HG02943 (cell line): ENCODE data around the gene COX6B1.
"Not testable (repeated sequence)": the region's sequence is repeated elsewhere in the genome, so short reads cannot be mapped to it uniquely, and the experiment has no call there.

ENCODE experiments used
- ATAC-seq: cut with Tn5 transposase; IDR thresholded peaks from one replicate; pipeline ENCODE4 v1.9.1; 2021; ENCODE audit warnings: mild to moderate bottlenecking, low read depth, moderate library complexity; ENCODE audit not compliant: unreplicated experiment

The COX6B1 gene

DNA sequence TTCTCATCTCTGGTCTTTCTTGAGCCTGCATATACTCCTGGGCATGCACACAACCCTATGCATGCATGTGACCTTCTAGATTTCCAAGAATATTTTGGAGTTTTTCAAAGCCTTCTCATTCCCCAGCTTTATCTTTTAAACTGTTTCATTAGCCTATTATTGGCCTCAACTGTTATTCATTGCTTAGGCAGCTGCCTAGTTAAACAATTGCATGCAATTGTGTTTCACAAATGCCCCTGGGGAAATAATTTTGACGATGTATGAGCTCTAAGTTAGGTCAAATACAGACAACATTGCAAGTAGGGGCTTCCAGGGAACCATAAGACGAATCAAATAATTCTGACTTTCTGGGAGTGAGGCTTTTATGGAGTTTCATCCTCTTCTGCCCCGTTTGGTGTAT is 15.9 kb downstream of the COX6B1 start:
- no peak for ATAC-seq

DNA sequence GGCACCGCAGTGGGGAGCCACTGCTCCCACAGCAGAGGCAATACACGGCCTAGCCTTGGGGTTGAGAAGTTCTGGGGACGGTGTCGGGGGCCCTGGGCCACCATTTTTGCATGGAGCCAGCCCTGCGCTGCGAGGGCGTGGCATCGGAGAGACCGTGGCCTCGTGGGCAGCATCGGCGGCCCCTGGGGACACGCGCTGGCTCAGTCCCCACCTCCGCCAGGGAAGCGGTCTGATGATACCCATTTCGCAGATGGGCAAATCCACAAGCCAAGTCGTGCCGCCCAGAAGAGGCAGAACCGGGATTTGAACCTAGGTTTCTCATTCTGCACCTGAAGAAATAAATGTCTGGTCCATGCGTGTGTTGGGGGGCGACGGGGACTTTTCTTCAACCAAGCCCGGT is 17.0 kb downstream of the COX6B1 start:
- ATAC-seq: no peak

DNA sequence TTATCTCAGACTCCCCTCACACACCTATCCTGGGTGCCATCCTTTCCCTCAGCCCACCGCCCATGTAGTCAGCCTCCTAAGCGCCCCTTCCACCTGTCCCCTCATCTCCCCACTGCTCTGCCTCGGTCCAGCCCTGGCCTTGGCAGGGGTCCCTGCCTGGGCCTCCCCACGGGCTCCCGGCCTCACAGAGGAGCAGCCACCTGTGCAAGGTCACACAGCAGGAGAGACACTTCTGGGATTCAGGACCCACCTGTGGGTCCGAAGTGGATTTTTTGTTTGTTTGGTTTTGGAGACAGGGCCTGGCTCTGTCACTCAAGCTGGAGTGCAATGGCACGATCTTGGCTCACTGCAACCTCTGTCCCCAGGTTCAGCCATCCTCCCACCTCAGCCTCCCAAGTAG is 17.5 kb downstream of the COX6B1 start:
- ATAC-seq: no peak

DNA sequence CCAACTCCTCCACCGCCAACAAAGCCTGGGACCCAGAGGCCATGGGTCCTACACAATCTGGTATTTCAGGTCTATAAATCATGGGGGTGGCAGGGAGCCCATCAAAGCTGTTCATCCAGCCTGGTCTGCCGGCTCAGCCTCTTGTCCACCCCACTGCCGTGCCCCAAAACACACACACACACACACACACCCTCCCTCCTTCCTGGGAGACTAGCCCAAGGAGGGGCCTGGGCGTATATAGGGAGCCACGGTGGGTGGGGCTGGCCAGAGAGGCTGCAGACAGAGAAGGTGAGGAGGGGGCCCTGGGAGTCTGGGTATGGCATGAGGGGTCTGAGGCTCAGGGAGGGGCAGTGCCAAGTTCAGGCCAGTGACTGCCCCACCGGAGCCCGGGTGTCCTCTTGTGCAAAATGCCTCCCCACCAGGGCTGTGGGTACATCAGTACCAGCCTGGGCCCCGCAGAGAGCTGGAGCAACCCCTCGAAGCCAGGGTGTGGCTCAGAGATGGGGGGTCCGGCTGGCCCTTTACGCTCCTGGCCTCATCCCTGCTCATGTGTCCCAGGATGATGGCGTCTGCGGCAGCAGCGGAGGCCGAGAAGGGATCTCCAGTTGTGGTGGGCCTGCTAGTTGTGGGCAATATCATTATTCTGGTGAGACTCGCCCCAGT is 18.3 kb downstream of the COX6B1 start, which contains the start of gene UPK1A:
UPK1A (plus strand) TSS at position 267 of the 663 bp plus-strand sequence; CDS start at position 563, 296 bp downstream.
- no peak for ATAC-seq

DNA sequence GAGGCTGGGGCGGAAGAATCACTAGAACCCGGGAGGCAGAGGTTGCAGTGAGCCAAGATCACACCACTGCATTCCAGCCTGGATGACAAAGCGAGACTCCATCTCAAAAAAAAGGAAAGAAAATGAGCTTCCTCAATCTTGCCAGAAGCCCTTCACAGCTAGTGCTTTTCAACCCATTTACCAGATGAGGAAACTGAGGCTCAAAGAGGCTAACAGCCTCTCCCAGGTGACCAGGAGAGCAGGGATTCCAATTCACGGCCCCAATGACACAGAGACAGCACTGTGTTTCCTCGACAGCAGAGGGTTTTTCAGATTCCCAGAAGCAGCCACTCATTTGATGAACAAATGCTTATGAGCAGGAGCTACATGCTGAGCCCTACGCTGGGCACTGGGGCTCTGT is 21.4 kb downstream of the COX6B1 start:
- no peak for ATAC-seq

DNA sequence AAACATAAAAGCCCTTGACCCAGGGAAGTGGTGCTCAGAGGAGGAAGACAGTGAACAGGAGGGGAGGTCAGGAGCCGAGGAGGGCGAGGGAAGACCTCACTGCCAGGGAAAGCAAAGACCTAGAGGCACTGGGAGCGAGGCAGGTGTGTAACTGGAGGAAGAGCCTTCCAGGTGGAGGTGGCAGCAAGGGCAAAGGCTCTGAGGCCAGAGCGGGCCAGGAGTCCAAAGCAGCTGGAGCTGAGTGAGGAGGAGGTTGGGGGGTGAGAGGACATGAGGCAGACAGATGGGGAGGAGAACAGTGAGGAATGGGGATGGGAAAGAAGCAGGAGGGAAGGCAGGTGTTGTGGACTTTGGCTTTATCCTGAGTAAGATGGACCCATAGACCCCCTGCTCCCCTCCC is 21.9 kb downstream of the COX6B1 start:
- no peak for ATAC-seq

DNA sequence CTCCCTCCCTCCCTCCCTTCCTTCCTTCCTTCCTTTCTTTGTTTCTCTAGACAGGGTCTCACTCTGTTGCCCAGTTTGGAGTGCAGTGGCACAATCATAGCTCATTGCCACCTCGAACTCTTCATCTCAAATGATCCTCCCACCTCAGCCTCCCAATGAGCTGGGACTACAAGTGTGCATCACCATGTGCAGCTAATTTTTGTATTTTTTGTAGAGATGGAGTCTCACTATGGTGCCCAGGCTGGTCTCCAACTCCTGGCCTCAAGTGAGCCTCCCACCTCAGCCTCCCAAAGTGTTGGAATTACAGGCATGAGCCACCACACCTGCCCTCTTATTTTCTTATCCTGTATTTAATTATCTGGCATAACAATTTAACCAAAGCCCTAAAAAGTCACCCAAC is 22.6 kb downstream of the COX6B1 start:
- ATAC-seq: no peak

DNA sequence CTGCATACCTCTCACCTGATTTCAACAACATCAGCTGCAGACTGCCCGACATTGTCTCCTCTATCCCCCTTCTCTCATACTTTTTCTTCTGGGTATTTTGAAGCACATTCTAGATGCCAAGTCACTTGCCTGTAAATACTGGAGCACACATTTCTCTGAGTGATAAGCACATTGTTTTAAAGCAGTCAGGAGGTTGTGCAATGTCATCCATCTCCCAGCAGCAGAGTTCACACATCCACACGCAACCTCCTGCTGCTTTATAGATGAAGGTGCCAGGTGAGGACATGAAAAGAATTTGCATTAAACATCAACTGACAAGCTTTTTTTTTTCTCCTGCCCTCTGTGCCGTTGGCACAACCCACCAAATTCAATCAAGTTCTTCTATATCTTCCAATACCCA is 23.7 kb downstream of the COX6B1 start:
- no peak for ATAC-seq

DNA sequence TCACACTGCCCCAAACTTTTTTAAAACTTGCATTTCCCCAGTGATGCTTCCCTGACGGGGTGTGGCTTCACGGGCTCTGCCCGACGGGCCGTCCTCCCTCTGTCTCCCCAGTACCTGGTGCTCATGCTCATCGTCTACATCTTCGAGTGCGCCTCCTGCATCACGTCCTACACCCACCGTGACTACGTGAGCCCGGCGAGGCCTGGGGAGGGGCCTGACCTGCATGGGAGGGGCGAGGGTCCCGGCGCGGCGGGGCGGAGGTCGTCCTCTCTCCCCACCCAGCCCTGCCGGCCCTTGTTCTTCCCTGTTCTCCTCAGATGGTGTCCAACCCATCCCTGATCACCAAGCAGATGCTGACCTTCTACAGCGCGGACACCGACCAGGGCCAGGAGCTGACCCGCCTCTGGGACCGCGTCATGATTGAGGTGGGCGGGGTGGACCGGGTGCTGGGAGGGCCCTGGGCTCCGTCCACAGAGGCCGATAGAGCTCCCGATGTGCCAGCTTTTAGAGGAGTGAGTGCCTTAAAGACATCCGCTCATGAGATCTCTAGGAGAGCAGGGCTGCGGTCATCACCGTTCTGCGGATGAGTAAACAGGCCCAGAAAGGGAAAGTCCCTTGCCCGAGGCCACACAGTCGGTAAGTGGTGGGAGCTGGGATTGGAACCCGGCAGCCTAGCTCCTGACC is 25.1 kb downstream of the COX6B1 start:
- no peak for ATAC-seq

DNA sequence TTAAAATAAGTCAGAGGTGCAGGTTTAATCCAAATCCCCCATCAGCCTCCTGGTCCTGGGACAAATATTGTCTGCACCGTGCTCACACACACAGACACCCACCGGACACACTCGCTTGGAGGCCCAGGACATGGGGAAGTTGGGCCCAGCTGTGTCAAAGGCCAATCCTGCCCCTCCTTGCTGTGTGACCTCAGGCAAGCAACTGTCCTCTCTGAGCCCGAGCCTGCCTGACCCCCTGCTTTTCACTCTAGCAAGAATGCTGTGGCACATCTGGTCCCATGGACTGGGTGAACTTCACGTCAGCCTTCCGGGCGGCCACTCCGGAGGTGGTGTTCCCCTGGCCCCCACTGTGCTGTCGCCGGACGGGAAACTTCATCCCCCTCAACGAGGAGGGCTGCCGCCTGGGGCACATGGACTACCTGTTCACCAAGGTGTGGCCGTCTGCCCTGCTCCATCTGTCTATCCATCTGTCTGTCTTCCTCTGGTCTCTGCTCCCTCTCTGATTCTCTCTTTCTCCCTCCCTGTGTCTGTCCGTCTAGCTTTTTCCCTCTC is 27.5 kb downstream of the COX6B1 start:
- no peak for ATAC-seq

DNA sequence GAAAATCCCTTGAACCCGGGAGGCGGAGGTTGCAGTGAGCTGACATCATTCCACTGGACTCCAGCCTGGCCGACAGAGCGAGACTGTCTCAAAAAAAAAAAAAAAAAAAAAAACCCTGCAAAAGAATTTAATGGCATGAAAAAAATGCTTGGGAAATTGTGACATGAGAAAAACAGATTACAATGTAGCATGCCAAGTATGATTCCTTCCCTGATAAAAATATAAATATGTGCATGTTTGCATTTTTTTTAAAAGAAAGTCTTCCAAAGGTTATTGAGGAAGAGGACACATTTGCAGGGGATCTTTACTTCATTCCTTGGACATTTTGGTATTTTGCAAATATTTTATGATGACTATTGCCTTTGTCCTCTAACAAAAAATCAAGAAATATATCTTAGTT is 41.7 kb downstream of the COX6B1 start:
- ATAC-seq: no peak

DNA sequence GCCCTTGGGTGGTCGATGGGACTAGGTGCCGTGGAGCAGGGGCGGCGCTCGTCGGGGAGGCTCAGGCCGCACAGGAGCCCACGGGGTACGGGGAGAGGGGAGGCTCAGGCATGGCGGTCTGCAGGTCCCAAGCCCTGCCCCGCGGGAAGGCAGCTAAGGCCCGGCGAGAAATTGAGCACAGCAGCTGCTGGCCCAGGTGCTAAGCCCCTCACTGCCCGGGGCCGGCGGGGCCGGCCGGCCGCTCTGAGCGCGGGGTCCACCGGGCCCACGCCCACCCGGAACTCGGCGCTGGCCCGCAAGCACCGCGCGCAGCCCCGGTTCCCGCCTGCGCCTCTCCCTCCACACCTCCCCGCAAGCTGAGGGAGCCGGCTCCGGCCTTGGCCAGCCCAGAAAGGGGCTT is 43.0 kb downstream of the COX6B1 start:
- ATAC-seq: not testable (repeated sequence)

DNA sequence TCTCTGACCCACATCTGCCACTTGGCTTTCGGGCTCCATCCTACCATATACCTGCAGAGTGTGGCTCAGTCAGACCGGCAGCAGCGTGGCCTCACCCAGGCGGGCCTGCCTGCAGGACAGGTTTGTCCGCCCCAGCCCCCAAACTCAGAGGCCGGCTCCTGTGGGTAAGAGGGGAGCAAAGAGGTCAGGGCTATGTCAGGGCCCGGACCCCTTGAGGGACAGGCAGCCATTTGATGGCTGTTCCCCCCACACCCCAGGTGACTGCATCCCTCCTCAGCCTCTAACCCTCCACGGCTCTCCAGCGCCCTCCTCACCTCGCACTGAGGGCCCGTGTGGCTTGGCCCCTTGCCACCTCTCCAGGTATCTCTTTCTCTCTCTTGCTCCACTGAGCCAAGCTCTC is 43.9 kb downstream of the COX6B1 start:
- no peak for ATAC-seq

DNA sequence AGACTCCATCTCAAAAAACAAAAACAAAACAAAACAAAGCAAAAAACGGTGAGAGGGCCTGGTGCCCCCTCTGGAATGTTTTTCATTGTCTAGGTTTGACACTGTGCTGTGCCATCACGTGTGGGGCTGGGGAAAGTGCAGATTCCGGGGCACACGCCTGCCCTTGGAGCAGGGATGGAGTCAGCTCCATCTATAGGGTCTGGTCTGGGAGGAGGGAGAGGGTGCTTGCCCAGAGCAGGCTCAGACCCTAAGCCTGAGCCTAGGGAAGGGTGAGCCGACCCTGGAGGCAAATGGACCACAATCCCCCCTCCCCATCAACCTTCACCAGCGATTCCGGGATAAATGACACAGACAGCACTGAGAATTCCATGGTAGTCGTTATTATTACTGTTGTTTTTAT is 45.3 kb downstream of the COX6B1 start:
- no peak for ATAC-seq

DNA sequence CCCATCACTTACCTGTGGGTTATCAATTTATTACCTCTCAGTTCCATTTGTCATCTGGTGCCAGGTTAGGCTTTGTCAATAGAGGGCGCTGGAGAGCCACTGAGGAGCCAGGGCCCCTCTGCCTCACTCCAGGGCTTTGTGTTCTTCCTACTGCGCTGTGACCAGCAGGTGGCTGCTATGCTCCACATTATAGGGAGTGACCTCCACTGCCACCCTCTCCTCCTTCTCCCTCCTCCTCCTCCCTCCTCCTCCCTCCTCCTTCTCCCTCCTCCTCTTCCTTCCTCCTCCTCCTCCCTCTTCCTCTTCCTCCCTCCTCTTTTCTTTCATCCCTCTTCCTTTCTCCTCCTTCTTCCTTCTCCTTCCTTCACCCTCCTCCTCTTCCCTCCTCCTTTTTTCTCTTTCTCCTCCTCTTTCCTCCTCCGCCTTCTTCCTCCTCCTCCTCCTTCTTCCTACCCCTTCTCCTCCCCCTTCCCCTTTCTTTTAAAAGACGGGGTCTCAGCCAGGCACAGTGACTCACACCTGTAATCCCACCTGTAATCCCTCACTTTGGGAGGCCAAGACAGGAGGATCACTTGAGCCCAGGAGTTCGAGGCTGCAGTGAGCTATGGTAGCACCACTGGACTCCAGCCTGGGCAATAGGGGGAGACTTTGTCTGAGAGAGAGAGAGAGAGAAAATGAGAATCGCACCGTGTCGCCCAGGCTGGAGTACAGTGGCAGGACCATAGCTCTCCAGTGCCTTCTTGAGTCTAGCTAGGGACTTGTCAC is 45.9 kb downstream of the COX6B1 start:
- peak; percentile 70 for ATAC-seq

DNA sequence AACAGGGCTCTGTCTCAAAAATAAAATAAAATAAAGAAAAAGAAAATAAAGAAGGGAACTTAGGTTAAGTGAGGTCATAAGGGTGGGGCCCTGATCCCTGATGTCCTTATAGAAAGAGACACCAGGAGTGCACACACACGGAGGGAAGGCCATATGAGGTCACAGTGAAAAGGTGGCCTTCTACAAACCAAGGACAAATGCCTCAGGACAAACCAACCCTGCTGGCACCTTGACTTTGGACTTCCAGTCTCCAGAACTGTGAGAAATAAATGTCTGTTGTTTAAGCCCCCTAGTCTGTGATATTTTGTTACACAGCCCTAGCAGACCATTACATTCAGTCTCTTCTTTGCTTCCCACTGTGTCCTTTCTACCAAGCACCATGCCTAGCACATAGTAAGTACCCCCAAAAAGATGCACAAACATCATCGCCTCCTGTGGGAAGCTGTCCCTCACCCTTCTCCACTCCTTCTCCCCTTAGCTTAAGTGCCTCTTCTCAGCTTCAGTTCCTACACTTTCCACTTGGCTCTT is 47.8 kb downstream of the COX6B1 start:
- ATAC-seq: no peak

DNA sequence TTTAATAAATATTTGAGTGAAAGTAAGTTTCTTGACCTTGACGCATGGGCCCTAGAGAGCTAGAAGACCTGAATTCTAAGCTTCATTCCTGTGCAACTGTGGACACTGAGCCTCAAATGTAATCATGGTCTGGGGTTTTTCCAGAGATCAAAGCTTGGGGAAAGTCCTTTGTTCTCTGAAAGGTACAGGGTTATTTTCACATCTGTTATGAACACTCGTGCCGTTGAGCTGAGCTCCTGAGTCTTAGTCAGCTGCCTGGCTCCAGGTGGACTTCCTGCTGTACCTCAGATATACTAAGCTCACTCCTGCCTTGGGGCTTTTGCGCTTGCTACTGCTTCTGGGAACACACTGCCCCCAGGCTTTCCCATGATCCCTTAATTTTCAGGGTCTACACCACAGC is 48.7 kb downstream of the COX6B1 start:
- no peak for ATAC-seq

DNA sequence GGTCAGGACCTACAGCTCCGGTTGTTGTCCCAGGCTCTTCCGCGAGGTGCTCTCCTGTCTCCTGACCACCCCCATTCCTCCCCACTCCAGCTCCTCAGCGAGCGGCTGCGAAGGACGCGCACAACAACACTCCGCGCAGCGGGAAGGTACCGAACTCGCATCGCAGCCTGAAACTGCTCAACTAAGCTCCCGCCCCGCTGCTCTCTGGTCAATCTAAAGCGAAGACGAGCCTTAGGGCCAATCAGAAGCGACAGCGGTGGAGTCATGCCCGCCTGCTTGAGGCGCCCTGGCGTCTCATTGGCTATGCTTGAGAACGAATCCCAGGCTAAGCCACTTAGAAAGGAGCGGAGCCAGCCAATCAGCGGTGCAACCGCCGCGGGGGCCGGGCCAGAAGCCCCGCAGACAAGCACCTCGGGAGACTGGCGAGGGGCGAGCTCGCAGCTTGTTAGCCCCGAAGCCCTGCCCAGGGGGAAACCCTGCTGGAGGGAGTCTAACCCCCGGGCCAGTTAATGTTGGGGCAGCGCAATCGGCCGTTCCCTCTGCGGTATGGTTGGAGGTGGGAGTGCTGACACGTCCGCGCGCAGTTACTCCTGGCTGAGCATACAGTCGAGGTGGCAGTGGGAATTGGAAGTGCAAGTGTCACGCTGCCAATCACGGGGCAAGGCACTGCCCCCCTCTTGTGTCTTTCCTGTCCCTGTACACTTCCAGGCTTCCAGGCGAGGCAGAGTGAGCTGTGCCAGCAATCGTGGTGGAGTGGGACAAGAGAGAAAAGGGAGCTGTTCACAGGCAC is 54.3 kb downstream of the COX6B1 start:
- ATAC-seq: peak; percentile 91

DNA sequence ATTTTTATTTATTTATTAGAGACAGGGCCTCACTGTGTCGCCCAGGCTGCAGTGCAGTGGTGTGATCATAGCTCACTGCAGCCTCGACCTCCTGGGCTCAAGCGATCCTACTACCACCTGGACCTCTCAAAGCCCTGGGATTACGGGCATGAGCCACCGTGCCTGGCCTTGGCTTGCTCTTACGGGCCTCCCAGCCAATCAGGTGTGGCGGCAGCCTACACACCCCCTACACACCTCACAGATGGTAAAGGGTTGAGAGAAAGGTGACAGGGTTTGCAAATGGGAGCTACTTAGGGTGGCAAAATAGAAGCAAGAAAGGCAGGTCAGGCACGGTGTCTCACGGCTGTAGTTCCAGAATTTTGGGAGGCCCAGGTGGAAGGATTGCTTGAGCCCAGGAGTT is 55.2 kb downstream of the COX6B1 start:
- no peak for ATAC-seq

DNA sequence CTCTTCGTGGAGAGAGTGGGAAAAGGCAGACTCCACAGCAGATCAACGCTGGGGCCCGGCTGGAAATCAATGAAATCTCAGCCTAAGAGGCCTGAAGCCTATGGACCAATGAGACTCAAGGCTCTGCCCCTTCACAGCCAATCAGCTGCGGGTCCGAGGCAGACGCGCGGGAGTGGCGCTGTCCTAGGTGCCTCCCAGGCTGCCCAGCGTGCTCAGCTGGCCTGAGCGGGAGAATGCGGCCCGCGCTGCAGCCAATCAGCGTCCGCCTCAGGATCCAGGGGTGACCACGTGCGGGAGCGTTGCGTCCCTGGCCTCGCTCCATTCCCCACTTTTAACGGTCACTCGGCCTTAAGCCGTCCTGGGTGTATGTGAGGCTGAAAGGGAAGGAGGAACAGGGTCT is 56.1 kb downstream of the COX6B1 start, which contains the start of gene ZBTB32:
ZBTB32 (plus strand) TSS at position 341 of the 400 bp plus-strand sequence. CDS start 10,069 bp downstream, outside the sequence.
- ATAC-seq: no peak
